Hematopoietic multipotent progenitor cell treated with erythropoietin and hydrocortisone succinate and interleukin-3 and kit ligand, for 8 days (in vitro differentiated cells): Measurements from ENCODE around the gene PSMB5.

ENCODE experiments used
- DNase-seq: peaks from one replicate; pipeline ENCODE4 v3.0.0-alpha.2; 2015

The PSMB5 gene

DNA sequence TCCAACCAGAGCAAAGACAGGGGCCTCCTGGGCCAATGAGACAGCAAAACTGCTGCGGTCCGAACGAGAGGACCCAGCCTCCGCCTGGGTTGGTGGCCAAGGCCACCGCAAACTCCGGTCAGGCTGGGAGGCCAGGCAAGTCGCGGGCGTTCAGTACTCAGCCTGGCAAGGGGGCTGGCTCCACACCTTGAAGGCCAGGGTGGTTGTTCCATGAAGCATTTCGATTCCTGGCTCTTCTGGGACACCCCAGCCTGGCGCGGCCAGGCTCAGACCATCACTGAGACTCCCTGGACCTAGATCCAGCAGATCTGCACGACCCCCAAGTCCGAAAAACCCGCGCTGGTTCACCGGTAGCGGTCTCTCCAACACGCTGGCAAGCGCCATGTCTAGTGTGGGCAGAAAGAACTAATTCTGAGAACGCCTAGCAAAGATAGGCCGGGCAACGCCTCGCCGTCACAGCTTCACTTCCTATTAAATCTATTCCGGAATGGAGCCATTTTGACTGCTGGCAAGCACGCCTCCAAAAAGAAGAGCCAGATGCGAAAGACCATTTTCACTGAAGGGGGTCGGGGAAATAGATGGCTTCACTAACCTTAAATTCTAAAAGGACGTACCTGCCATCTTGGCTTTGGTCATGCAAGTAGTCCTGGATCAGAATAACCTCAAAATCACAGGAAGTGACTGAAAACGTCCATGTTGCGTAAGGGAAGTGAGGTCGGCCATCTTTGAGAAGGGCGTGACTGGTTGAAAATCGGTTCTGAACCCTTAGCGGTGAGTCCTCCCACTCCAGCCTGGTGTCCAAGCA is at the start of gene PSMB5:
Gene PSMB5, minus strand, starts transcription at position 403 of the 805 bp plus-strand sequence. Its CDS starts 19 bp downstream, at position 384.
- DNase-seq = peak; percentile 98

DNA sequence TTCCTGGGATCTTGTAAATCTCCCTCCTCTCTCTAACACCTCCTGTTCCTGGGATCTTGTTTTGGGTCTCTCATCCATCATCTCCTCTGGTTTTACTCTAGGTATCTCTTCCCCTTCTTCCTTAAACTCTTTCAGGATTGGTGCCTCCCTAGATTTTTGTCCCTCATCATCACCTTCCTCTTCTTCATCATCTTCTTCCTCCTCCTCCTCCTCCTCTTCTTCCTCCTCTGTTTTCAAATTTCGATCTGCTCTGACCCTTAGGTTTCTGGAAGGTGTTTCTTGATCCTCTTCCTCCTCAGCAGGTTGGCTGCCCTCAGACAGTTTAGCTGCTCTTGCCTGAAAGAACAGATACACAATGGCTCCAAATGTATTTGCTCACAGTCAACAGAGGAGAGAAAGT is 45.8 kb upstream of the PSMB5 start:
- no peak for DNase-seq

DNA sequence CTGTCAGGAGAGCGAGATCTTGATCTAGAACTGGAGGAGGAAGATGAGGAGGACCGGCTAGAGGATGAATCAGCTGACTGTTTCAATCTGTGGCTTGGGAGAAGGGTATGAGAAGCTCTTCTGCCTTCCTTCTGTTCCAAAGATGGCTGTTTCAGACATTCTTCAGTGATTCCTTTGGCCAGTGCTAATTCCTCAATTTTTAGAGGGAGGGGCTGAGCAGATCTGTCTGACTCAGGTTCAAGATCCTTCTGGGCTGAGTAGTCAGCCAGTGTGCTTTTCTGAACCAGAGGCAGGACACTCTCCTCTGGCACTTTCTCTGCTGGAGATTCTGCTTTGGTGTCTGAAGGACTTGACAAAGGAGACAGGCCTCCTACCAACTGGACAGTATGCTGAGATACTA is 45.0 kb upstream of the PSMB5 start:
- DNase-seq = no peak

DNA sequence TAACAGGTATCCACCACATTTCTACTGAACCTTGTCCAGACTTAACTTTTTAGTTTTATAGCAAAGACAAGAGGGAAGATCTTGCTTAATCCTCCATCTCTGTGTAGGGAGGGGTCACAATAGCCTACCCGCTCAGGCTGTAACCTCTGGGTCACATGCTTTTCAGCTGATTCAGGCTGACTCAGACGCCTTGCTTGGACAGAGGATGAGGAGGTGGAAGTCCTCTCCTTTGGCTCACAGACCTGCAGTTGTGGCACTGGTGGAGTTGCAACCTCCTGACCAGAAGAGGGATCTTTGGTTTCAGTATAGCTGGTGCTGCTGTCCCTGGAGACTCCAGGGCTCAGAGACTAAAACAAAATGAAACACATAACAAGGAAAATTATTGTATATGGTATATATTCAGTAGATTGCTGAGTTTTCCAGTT is 44.0 kb upstream of the PSMB5 start:
- DNase-seq = peak; percentile 61

DNA sequence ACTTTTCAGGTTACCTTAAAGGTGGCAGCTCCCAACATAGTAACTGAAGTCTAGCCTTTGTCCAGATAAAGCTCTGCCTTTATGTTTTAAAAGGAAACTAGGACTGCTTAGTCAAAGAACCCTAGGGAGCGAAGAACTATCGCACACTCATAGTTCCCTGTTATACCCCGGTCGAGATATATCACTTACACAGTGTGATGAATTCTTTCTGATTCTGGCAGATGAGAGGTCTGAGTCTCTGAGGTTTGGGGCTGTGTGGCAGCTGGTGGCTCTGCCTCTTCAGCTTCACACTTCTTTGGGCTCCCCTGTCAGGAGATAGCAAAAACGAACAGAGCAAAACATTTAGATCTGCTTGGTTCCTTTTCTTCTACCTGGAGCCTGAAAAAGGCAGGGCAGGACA is 43.3 kb upstream of the PSMB5 start:
- no peak for DNase-seq

DNA sequence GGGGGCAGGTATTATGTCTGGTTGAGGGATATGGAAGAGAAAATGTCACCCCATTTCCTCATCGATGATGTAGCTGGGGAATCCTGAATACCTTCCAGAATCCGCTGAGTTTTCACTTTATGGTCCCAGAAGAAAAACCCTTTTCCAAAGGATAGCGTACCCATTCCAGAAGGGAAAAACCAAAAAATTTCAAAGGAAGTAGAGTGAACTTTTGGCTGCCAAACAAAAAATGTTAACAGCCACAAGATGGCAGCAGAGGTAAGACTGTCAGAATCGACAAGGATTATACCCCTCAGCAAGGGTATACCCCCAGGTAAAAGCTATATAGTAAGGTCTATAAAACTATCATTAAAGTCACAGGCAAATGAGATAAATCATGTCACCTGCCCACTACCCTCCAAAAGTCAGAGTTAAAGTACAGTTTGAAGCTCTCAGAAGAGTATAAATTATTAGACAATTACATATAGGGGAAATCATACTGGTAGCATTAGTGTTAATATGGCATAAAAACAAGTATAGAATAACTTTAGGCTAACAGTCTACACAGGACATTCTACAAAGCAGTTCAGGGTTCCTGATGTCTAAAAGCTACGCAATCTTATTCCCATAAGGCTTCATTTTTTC is 42.2 kb upstream of the PSMB5 start:
- DNase-seq = peak; percentile 56

DNA sequence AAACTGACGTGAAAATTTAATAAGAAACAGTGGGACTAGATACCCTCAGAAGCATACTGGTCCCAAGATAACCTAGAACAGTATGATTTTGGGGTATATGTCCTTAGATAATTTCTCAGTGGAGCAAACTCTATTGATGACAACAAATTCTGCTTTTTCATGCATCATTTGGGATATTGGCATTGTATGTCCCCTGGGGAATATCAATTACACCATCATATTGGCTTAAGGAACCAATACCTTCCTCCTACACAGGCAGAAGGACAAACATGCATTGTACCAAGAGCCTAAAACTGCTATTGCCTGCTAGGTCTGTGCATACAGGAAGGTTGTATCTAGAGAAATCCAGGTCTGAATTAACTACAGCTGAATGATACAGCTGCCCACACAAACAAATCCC is 40.2 kb upstream of the PSMB5 start:
- DNase-seq = no peak

DNA sequence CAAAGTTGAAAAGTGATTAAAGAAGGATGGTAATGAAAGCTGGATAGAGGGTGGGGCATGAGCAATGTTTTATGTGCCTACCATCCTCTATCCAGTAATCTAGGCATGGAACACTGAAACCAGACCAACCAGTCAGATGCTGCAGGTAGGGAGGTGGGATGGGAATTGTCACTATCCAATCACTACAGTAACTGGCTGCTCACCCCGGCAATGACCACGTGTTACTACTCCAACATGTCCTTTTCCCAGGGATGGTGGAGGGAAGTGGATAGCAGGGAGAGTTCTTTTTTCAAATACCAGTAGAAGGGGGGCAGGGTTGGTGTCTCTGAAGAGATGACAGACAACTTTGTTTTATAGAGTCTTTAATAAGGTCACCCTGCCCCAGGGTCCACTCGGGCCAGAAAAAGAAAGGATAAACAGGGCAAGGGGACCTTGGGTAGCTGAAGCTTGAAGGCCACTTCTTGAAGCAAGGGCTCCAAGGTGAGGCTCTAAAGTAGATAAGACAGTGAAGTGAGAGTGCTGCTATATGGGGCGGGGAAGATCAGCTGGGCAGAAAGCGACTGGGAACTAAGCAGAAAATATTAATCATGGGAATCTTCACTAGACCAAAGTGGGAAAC is 37.3 kb upstream of the PSMB5 start:
- DNase-seq = no peak

DNA sequence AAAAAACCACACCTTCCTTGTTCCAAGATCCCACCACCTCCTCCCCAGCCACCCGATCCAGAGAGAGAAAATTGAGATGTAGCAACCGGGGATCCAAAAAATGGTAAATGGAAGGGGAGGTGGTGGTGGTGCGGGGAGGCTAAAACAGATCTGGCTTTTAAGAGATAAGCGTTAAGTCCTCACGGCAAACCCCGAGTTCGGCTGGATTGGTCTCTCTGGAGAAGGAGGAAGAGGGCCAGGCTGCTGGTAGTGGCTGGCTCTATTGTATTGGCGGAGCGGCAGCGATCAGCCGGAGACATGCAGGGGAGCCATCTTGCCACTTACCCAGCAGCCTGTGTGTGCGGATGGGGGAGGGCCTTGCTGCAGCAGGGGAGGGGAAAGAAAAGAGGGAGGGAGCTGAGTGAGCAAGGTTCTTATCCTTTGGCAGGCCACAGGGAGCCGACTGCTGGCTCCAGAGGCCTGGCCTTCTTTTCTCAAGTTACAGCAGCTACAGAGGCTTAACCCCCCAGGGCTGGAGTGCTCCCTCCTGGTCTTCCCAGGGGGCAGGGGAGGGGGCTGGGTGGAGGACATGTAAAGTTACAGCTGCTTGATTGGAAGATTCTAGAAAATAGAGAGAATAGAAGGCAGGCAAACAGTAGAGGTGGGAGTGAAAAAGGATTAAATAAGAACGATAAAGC is 36.7 kb upstream of the PSMB5 start:
- peak; percentile 92 for DNase-seq

DNA sequence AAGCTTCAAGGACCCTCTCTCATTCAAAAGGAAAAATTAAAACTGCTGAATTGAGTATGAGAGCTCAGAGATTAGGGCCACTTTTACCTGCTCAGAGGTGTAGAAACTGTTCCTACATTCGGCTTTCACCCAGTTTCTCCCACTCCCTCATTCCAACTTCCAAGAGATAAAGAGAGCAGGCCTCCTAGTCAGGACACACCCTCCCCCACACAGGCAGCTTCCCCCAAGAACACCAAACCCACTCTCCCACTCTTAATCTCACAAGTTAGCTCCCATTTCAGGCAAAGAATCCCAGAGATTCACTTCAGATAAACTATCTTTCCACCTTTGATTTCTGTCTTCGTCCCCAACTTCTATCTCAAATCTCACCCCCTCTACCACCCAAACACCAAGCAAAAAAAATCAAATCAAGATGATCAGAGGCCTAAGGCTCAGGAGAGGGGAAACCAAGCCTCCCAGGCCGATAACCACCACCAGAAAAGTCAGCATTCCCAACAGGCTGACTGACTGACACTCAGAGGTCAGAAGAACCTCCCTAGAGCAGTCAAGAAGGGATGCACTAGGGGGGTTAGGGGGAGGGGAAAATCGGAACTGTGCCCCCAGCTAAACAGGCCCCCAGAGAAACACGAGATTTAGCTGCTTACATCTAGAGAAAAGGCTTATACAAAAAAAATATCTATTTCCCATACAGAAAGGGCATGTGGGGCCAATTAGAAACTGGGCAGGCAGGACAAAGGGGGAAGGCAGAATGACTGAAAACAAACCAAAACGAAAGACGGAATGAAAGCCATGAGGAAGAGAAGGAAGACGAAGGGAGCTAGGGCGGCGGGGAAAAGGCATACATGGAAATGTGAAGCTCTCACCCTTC is 35.8 kb upstream of the PSMB5 start:
- DNase-seq = no peak

DNA sequence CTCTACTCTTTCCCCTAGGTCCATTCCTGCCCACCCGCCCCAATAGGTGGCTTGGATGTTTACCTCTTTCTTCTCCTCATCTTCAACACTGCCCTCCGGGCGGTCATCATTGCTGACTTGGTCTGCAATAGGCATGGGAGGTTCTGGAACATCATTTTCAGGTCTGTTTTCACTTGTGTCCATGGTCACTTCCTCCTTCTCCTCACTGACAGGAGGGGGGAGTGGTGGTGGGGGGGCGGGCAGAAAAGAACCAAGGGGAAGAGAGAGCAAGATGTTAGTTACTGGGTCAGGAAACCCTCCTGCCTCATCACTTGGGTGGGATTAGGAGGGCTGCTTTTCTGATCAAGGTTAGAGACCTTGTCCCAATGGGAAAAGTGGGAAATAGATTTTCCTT is 34.7 kb upstream of the PSMB5 start:
- DNase-seq = no peak

DNA sequence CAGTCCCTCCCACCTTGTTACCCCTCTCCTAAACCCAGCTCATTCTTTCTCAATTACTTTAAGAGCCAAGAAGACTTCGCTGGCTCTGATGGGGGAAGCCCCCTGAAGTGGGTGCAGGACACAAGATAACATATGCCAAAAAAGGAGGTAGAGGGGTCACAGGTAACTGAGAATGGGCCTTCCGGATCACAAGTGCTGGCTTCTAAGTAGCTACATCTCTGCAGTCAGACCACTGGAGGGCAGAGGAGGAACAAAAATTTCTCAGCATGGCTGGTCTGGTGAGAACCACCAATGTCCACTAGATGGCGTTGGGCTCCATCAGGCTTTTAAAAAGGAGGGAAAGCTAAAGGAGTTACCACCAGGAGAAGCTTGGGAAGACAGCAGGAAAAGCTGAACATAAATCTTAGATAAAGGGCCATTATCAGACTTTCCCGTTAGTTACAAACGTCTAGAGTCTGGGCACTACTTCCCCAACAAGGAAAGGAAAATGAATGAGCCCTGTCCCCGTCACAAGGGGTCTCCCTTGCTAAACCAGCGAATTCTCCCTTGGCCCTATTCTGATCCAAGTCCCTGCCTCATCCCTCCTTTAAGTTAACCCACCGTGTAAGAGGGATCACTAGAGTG is 34.2 kb upstream of the PSMB5 start:
- peak; percentile 91 for DNase-seq

DNA sequence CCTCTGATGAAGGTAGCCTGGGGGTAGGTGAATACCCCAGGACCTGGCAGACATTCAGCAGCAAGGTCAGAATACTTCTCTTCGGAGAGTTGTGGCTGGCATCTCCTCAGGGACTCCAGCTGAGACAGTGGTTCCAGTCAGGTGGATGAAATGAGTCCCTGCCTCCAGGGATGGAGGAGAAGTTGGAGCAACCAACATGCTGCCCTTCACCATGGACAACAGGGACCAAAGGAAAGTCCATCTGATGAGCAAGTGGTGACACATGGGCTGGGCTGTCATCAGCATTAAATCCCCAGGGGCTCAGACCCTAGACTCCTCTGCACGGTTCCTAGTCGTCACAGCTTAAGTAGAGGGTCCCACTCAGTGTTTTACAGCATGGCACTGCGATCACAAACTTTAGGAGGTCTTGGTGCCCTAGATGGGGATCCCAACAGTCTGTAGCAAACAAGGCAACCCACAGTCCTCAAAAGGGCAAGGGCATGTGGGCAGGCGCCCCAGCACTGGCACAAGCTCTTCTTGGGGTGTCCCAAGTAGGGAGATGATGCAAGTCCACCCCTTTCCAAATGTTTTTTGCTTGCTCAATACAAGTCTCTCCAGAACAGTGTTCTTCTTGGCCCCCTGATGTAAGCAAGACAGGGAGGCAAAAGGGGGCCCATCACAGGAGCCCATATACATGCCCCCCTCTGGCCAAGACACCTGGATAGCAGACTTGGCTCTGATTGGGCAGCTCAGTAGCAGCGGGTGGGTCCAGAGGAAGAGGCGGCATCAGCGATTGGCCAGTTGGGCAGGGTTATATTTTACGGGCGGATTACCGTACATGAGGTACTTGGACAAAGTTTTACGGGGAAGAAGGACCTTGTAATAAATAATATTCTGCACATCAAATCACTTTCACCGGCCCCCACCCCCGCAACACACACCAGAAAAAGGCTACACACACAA is 33.4 kb upstream of the PSMB5 start:
- no peak for DNase-seq

DNA sequence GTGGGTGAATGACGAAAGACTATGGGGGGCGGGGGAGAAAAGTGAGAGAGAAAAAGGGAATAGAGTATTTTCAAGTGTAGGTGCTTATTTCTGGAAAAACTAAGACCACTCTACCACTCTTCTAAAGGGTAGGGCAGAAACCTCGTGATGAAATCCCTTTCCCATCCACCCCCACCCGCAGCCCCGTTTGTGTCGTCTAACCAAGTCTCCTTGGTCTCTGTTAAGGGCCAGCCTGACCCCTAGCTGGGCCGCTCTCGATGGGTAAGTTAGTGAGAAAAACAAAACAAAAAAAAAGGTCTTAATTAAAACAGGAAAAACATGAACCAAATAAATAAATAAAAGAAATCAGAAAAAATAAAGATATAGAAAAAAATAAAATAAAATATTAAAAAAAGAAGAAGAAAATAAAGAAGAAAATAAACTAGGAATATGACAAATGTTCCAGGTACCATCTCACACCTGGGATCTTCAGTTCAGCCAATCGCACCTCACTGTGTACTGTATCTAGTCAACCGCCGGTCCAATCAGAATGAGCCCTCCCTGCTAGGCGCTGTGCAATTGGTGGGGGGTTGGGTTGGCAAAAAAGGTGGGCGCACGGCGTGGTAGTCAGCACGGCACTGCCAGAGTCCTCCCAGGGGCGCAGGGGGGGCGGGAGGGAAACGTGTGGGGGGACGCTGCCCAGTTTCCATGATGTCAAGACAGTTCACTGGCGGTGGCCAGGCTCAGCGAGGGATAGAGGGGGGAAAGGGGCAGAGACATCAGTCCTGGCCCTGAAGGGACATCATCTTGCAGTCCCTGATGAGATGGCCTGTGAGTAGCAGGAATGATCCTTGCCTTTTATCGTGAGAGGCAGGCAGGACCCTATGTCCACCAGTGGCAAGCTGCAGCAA is 32.4 kb upstream of the PSMB5 start:
- no peak for DNase-seq

DNA sequence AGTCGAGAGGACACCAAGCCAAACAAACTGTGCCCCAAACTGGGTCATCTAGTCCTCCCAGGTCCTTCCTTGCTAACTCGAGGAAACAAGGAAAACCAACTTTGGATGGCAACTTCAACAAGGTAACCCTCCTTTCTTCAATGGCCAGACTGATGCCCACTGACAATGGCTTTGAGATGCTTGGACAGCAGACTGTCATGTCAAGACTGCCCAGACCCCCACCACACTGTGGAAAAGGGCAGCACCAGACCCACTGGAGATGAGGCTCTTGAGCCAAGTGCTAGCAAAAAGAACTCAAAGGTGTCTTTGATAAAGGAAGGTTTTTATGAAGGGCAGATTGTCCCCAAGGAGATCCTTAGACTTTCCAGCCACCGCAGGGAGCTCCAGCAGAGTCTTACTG is 31.7 kb upstream of the PSMB5 start:
- no peak for DNase-seq

DNA sequence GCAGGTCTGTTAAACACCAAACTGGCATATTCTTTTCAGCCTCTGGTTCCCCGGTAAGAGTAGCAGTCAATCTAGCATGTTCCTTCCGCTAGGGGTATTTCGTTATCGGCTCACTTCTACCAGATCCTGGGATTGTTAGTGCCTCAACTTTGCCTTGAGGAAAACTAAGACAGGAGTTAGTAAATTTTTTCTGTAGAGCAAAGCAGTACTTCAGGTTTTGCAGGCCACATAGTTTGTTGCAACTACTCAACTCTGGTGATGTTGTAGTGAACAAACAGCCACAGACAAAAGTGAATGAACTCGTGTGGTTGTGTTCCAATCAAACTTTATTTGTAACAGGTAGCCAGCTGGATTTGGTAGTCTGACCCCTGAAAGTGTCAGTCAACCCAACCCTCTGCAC is 28.9 kb upstream of the PSMB5 start:
- no peak for DNase-seq

DNA sequence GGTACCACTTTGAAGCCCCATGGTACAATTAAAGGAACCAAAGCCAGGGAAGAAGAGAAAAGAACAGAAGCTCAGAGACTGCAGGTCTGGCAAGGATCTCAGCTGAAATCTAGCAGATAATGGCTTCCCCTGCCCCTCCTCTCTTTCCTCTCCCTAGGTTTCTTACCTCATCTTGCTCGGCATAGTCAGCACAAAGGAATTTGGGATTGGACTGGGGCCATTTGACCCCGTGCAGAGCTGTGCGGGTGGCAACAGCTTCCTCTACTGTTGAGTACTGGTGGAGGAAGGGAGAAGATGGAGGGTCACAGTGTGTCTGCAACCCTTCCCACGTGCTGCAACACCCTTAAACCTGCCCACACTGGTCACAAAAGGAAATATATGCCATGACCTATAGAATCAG is 27.3 kb upstream of the PSMB5 start:
- DNase-seq = no peak

DNA sequence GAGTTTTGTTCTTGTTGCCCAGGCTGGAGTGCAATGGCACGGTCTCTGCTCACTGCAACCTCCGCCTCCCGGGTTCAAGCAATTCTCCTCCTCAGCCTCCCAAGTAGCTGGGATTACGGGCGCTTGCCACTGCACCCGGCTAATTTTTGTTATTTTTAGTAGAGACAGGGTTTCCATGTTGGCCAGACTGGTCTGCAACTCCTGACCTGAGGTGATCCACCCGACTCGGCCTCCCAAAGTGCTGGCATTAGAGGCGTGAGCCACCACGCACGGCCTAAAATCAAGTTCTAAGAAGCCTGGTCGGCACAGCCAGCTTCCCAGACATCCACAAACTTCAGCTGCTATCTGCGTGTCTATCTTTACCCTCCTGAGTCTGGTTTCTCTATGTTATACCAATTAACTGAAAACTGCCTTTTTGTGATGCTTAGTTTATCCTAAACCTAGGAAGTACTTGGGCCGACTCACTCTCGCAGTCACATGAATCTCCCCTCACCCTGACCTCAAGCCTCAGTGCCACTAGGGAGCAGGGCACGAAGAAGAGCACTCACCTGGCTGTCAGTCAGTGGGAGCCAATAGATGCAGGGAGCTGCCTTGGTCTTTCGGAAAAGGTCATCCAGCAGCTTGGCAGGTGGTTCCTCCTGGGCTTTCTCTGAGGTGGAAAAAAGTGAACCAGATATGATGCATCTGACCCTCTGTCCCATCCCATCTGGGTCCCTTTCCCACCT is 26.0 kb upstream of the PSMB5 start:
- no peak for DNase-seq
